ENCODE data around the gene MAPK12. TPM values are rescaled to one million over a fixed set of nuclear protein-coding genes. Genes with fewer than 3 reads are reported as not detected.
A peak's percentile ranks its signal among the peaks of the same experiment; 100 is the strongest.

Gene MAPK12
- total and polyA plus RNA-seq, 9 of the 15 experiments (the other 6 are each of a cell fraction or from before 2014, with no cell fraction given) = 0.79 to 71.5 (median 32.8) TPM

DNA sequence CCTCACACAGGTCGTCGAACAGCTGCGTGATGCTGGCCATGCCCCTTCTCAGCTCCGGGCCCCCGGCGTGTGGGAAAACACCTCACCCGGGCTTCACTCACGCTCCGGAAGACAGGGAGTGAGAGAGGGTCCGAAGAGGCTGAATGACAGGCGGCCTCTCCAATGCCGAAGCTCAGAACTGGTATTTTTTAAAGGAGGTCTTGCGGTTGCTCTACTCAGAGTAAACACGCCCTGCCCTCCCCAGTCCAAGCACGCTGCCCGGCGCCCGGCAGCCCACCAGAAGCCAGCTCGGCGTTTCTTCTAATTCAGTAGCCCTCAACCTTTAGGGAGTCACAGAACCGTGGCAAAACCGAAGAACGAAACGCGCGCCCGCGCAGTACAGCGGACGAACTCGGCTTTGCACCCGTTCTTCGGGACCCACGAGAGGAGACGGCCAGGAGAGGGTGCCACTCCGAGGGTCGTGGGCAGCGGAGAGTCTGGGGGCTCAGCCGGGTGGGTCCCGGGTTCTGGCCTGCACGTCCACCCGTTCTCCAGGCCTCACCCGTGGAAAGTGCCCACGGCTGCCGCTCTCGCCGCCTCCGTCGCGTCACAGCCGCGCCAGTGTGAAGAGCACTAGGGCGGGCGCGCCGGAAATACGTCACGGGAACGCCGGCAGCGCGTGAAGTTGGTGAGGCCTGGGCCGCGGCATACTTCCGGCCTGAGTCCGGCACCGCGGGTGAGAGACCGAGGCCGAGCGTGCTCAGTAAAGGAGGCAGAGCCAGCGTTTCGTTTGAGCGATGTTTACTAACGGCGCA, 16.9 kb downstream of the MAPK12 start, which contains the start of gene TUBGCP6 (continued):
- TF ChIP-seq PPARD (CRISPR knock-in tag; IDR thresholded peaks at IDR 0.05) = no peak
- TF ChIP-seq ZEB2 (IDR thresholded peaks at IDR 0.05) = no peak
- TF ChIP-seq, protein P1, sequence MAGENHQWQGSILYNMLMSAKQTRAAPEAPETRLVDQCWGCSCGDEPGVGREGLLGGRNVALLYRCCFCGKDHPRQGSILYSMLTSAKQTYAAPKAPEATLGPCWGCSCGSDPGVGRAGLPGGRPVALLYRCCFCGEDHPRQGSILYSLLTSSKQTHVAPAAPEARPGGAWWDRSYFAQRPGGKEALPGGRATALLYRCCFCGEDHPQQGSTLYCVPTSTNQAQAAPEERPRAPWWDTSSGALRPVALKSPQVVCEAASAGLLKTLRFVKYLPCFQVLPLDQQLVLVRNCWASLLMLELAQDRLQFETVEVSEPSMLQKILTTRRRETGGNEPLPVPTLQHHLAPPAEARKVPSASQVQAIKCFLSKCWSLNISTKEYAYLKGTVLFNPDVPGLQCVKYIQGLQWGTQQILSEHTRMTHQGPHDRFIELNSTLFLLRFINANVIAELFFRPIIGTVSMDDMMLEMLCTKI (IDR thresholded peaks at IDR 0.05; ENCODE audit: partially characterized antibody) = no peak
- peak; percentile 93 for TF ChIP-seq PHF20 (IDR thresholded peaks at IDR 0.05; ENCODE audit: partially characterized antibody)
- TF ChIP-seq C11orf30 (IDR thresholded peaks at IDR 0.05; ENCODE audit: low read depth) = peak; percentile 98
- peak; percentile 17; the same call in 1 of the 2 replicates for TF ChIP-seq NCOR1 (IDR thresholded peaks at IDR 0.05)
- no peak for TF ChIP-seq HEY1 (CRISPR knock-in tag; IDR thresholded peaks at IDR 0.05; ENCODE audit: borderline replicate concordance)
- TF ChIP-seq TEAD2 (tag; IDR thresholded peaks at IDR 0.05) = no peak
- TF ChIP-seq ZBTB33 (CRISPR knock-in tag; IDR thresholded peaks at IDR 0.05) = 0 out of 2 replicates have a peak, but pooled peaks have one; percentile 42
- TF ChIP-seq CHD7 (IDR thresholded peaks at IDR 0.05; ENCODE audit: low read depth, low read length) = no peak
- no peak for TF ChIP-seq SRSF1 (IDR thresholded peaks at IDR 0.05; ENCODE audit: low read depth, low read length)
- no peak for TF ChIP-seq ZBTB8A (IDR thresholded peaks at IDR 0.05; ENCODE audit: partially characterized antibody)
